GM21367 (cell line): ENCODE results near the gene TMEM132C.
"Not testable (repeated sequence)": the region's sequence is repeated elsewhere in the genome, so short reads cannot be mapped to it uniquely, and the experiment has no call there.

ENCODE experiments used
- ATAC-seq: cut with Tn5 transposase; IDR thresholded peaks from one replicate; pipeline ENCODE4 v1.9.1; 2021; ENCODE audit not compliant: unreplicated experiment

Gene TMEM132C

GRCh38 chr12:128267131-128267622 is at the start of gene TMEM132C:
TSS of gene TMEM132C (plus strand) at chr12:128267170. CDS start at chr12:128267403, 233 bp downstream.
- no peak for ATAC-seq

GRCh38 chr12:128224226-128224625 is 42.7 kb upstream of the TMEM132C start:
- ATAC-seq: no peak

- no peak for ATAC-seq
These were observed 38.4 kb upstream of the TMEM132C start for GRCh38 chr12:128228581-128228980.

DNA sequence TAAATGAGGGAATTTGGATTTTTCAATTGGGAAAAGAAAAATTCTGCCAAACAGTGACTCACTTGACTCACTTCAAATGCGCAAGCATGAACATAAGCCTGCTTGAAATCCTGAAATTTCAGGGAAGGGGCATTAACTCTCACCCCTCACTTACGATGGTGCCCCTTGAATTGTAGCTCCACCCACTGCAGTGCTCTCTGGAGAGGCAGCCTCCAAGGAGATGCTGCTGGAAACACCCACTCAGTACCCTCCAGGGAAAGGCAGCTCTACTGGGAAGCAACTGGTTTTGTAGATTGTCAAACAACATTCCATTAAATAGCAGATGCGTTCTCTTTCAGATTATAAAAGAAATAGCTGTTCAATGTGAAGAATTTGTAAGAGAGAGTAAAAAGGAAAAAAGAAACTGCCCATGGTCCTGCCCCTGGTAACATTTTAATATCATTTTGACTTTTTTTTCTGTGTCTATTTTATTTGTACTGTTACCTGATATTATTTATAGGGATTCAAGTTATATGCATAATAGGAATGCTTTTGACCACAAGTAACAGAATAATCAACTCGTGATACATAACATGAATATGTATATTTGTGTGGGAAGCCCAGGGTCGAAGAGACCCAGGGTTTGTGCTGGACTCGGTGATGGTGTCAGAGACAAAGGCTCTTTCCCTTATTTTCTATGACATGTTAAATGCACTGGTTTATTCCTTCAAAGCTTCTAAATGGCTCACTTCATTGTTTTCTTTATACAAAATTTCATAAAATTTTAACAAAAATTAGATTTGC is 31.1 kb upstream of the TMEM132C start:
- ATAC-seq: no peak

GRCh38 chr12:128236525-128236924 is 30.4 kb upstream of the TMEM132C start:
- ATAC-seq: no peak

DNA sequence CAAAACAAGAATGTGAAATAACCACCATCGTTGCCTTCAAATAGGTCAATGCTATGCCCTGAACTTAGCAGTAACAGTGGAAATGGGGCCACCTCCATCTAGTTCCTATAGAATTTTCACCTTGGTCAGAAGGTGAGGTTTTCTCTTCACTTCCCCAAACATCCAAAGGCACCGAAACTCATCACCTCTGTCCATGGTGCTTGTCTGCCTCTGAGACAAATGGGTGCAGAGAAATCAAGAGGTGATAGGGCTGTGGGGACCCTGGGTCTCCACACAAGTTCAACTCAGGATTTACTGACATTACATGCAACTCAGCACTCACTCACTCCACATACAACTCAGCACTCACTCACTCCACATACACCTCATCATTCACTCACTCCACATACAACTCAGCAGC is 26.2 kb upstream of the TMEM132C start:
- no peak for ATAC-seq

GRCh38 chr12:128245121-128245520 is 21.8 kb upstream of the TMEM132C start:
- no peak for ATAC-seq

- ATAC-seq: no peak
These were observed 21.1 kb upstream of the TMEM132C start for GRCh38 chr12:128245905-128246304.

GRCh38 chr12:128250096-128250495 is 16.9 kb upstream of the TMEM132C start:
- ATAC-seq: no peak

DNA sequence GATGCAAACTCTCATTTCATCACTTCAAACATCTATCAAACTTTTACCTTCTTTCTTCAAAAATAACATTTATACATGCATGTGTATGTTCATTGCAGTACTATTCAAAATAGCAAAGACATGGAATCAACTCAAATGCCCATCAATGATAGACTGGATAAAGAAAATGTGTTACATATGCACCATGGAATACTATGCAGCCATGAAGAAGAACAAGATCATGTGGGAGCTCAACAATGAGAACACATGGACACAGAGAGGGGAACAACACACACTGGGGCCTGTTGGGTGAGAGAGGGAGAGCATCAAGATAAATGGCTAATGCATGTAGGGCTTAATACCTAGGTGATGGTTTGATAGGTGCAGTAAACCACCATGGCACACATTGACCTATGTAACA is 13.1 kb upstream of the TMEM132C start:
- ATAC-seq: not testable (repeated sequence)

DNA sequence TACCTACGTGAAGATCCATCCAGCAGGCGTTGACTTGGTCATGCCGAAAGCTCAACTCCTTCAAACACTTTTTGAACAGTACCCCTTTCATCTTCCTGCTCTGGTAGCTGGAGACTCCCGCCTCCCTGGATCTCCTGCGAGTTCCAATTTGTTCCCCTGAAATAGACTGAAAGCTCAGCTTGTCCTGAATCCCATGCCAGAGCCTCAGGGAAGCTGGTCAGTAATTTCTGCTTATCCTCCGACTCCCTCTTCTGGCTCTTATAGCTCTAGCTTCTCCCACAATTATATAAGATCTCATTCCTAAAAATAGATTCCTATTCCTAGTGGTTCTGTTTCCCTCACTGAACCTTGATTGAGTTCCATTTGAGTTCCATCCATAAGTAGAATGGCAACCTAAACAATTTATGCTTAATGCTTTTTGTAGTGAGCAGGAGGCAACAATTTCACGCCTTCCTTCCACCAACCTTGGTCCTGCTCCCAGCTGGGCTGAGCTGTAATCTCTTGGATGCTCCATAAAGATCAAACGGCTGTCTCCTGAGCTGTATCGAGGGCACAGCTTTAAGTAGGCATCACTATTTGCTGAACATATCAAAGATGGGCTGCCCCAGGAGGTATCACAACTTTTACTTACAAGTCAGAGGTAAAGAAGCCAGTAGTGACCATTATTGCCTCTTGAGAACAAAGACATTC is 8.0 kb upstream of the TMEM132C start:
- ATAC-seq: no peak

GRCh38 chr12:128259556-128260070 is 7.4 kb upstream of the TMEM132C start:
- no peak for ATAC-seq

- no peak for ATAC-seq
These were observed 5.2 kb upstream of the TMEM132C start for GRCh38 chr12:128261757-128262156.

- ATAC-seq: no peak
These were observed 1.4 kb upstream of the TMEM132C start for GRCh38 chr12:128265566-128265965.

GRCh38 chr12:128266086-128266485 is 884 bp upstream of the TMEM132C start:
- no peak for ATAC-seq

DNA sequence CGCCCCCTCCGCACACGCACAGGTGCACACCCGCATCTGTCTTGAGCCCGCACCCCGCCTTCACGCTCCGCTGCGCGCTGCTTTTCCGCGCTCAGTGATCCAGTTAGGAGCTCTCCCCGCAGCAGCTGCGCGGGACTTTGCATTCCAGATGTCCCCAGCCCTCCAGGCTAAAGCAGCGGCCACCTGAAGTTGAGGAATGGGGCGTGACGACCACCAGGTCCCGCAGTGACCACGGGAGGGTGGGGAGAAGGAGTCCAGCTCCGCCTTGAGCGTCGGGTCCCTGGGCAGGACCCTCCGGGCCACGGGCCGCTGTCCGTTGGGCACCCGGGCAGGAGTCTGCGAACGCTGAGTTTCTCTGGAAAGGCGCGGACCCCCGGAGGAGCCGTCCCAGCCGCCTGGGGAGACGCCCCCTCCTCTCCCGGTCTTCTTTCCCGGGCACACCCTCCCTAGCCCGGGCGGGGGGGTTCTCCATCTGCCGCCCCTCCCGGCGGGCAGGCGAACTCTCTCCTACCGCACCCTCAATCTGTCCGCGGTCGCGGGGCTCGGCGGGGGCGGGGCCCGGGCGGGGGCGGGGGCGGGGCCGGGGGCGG is 334 bp upstream of the TMEM132C start:
- no peak for ATAC-seq

DNA sequence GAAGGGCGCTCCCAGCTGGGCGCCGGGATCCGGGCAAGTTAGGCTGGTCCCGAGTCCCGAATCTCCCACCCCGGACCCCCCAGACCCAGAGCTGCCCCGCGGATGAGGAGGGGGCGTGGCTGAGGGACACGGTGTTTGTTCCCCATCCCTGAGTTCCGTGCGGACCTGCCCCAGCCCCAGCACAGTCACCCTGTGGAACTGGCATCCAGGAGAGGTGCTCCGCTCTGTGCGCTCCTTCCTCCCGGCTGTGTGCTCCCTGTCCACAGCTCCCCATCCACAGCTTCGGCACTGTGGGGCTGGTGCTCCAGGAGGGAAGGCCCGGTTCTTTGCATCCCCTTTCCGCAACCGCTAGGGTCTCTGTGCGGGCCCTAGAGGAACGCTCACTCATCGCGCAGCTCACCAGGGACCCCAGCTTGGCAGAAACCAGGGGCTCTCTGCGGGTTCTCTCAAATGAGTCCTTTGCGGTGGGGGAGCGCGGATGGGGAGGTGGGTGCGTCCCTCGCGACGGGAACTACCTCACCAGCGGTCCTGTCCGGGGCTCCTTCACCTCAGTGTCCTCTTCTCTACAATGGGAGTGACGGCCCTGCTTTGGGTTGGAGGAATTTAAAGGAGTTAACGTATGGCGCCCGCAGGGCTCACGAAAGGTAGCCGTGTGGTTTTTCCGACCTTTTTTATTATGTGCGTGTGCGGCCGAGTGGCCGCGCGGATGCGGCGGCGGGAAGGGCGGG is 845 bp downstream of the TMEM132C start:
- no peak for ATAC-seq

GRCh38 chr12:128268379-128268995 is 1.5 kb downstream of the TMEM132C start:
- no peak for ATAC-seq

GRCh38 chr12:128269181-128269591 is 2.2 kb downstream of the TMEM132C start:
- no peak for ATAC-seq

- ATAC-seq: no peak
These were observed 9.5 kb downstream of the TMEM132C start for GRCh38 chr12:128276471-128276870.

DNA sequence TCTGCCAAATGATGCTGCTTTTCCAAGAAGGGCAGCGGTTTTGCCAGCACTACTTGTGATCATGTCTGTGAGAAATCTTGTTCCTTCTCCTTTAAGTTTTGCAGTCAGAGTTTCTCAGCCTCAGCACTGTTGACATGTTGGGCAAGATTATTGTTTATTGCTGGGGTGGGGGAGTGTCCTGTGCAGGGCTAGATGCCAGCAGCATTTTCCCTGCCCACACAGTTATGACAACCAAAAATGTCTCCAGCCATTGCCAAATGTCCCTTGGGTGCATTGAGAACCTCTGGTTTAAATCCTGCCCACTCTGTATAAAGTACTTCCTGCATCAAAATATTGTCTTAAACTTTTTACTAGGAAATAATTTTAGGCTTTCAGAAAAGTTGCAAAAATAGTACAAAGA is 20.0 kb downstream of the TMEM132C start:
- ATAC-seq: no peak
